ENCODE results near the gene BST1.

- no peak for TF ChIP-seq CTCF (IDR thresholded peaks at IDR 0.05 in 4 of 5, conservative IDR thresholded peaks at IDR 0.05 in 1 of 5)
- no peak for TF ChIP-seq POLR2A (IDR thresholded peaks at IDR 0.05)
Measured at GRCh38 chr4:15689540-15689939, 13.3 kb upstream of the BST1 start.
